Esophagus muscularis mucosa (tissue), 4 donors: Measurements from ENCODE around the gene CHAC2. TPM values are rescaled to one million over a fixed set of nuclear protein-coding genes. Genes with fewer than 3 reads are reported as not detected.

ENCODE experiments used
- DNase-seq: peaks from one replicate; pipeline ENCODE4 v3.0.0-alpha.2; 2017; ENCODE audit errors: extremely low spot score
- H3K27ac ChIP-seq, 4 donors: fragments of 200-600 bp; sonication (generic); replicated peaks in 1 of 4; 1 replicate in 3 of 4; 2 replicates in 1 of 4; pipeline ENCODE4 v1.5.1; 2016 to 2019; ENCODE audit warnings: mild to moderate bottlenecking in 1 of 4
- H3K27me3 ChIP-seq, 4 donors: fragments of 200-600 bp; sonication (generic); one replicate each; pipeline versions ENCODE4 v1.5.1 to v1.6.0; 2016 to 2019
- H3K36me3 ChIP-seq, 4 donors: fragments of 200-600 bp; sonication (generic); one replicate each; pipeline ENCODE4 v1.5.1; 2016 to 2019
- H3K4me1 ChIP-seq, 4 donors: fragments of 200-600 bp; sonication (generic); one replicate each; pipeline ENCODE4 v1.5.1; 2016 to 2019
- H3K4me3 ChIP-seq, 4 donors: fragments of 200-600 bp; sonication (generic); 1 replicate in 2 of 4; 2 replicates in 2 of 4; pipeline ENCODE4 v1.5.1; 2016 to 2019; ENCODE audit warnings: mild to moderate bottlenecking in 4 of 4, moderate library complexity in 1 of 4
- H3K9me3 ChIP-seq, 4 donors: fragments of 200-600 bp; sonication (generic); 1 replicate in 3 of 4; 2 replicates in 1 of 4; pipeline ENCODE4 v1.5.1; 2016 to 2019
- EP300 ChIP-seq: sonication (generic); formaldehyde crosslinking; IDR thresholded peaks from one replicate; pipeline ENCODE4 v1.6.1; 2017; ENCODE audit warnings: antibody characterized with exemption
- POLR2A ChIP-seq: fragments of 450-650 bp; IDR thresholded peaks from one replicate; pipeline ENCODE4 v1.6.1; 2017; ENCODE audit warnings: antibody characterized with exemption, moderate library complexity, mild to moderate bottlenecking, low read depth
- POLR2AphosphoS5 ChIP-seq, 2 donors: sonication (generic); formaldehyde crosslinking; IDR thresholded peaks; one replicate each; pipeline ENCODE4 v1.6.1; 2017; ENCODE audit warnings: antibody characterized with exemption in 2 of 2
- WGBS: methylation state at CpG from one replicate; pipeline ENCODE4 v1.1.5; 2018; 5-methylcytosine and 5-hydroxymethylcytosine counted together
- intact Hi-C: fragments of 100-400 bp; cut with DNase I; formaldehyde crosslinking; loops from one replicate; pipeline ENCODE4 v1.15.1; 2023
- total RNA-seq, 4 donors: library from RNA; depleted of rRNA; stranded (reverse); fragments of >200 nt; gene quantifications; one replicate each; pipeline versions ENCODE4 v1.1.0 to v1.2.1, GENCODE V29; 2016
- TF ChIP-seq, protein P1 (sequence below), 3 experiments: fragments of 200-600 bp in 2 of 3; fragments of 450-650 bp in 1 of 3; sonication (generic) in 2 of 3; IDR thresholded peaks; one replicate each; pipeline ENCODE4 v1.5.1; 2017 to 2019; ENCODE audit warnings: antibody characterized with exemption in 3 of 3, mild to moderate bottlenecking in 2 of 3, moderate library complexity in 1 of 3

CHAC2 gene
- total RNA-seq, 4 donors from 2014 or later: 1.2 to 2.2 (median 2.0) TPM

DNA sequence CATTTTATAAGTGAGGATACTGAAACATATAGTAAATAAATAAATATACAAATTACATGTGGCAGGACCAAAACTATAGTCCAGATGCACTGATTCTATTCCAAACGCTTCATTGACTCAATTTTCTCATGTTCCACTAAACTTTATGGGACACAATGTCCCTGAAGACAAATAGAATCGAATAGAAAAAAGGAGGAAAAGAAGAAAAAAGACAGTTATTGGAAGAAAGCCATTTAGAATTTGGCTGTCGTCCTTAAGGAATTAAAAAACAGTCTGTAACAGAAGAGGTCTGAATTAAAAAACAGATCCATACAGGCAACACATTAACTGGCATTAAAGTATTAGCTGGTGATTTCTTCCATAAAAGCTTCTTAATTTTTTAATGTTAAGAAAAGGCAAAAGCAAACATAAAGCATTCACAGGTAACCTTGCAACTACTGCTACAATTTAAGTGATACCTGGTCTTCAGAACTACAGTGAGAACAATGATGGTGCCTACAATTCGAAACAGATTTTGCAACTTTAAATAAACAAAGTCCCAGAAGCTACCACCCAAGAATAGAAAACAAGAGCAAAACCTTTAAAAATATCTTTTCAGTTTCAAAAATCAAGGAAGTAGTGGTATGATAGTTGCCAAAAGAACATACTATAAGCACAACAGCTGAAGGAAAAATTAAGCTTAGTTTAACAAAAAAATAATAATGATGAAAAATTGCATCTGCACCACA lies 17.4 kb upstream of the CHAC2 start:
- no peaks in the 10 kb centered on the region for H3K27me3 ChIP-seq
- H3K9me3 ChIP-seq: no peaks in the 10 kb centered on the region
- no peak overlapping the region for H3K27ac ChIP-seq
- H3K4me1 ChIP-seq: peaks cover 0 to 11% (median 0%) of the 10 kb centered on the region in 4 donors
- no peak overlapping the region for H3K4me3 ChIP-seq
- WGBS: 74% methylated on average over 4 of the region's 4 CpGs
- intact Hi-C loops: no loop called here
- H3K36me3 ChIP-seq: peaks cover 4 to 18% (median 8%) of the 10 kb centered on the region in 4 donors
- TF ChIP-seq POLR2AphosphoS5 (IDR thresholded peaks at IDR 0.05): no peak
- TF ChIP-seq, protein P1, sequence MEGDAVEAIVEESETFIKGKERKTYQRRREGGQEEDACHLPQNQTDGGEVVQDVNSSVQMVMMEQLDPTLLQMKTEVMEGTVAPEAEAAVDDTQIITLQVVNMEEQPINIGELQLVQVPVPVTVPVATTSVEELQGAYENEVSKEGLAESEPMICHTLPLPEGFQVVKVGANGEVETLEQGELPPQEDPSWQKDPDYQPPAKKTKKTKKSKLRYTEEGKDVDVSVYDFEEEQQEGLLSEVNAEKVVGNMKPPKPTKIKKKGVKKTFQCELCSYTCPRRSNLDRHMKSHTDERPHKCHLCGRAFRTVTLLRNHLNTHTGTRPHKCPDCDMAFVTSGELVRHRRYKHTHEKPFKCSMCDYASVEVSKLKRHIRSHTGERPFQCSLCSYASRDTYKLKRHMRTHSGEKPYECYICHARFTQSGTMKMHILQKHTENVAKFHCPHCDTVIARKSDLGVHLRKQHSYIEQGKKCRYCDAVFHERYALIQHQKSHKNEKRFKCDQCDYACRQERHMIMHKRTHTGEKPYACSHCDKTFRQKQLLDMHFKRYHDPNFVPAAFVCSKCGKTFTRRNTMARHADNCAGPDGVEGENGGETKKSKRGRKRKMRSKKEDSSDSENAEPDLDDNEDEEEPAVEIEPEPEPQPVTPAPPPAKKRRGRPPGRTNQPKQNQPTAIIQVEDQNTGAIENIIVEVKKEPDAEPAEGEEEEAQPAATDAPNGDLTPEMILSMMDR (IDR thresholded peaks at IDR 0.05): no peak
- no peak for DNase-seq

DNA sequence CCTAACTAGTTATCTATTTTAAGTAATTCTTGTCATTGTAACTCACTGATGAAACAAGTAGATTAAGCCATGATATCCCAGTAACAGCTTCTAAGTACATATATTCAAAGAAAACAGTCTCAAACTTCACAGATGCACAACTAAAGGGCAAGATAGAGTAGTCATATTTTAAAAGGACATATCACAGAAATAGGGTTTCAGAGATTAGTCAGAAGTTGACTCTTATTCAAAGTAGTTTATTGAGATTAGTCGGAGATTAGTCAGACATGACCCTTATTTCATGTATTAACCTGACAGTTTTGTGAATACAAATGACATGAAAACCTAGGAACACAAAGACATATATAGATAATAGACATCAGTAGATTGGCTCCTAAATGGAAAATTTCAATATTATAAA lies 15.9 kb upstream of the CHAC2 start:
- TF ChIP-seq POLR2A (no peak), POLR2AphosphoS5 (IDR thresholded peaks at IDR 0.05) (no peak), EP300 (no peak)
- TF ChIP-seq, protein P1 (IDR thresholded peaks at IDR 0.05): no peak
- Histone ChIP-seq H3K4me3 (no peak overlapping the region), H3K27me3 (no peaks in the 10 kb centered on the region), H3K27ac (no peak overlapping the region), H3K4me1 (peaks cover 0 to 11% (median 0%) of the 10 kb centered on the region in 4 donors), H3K9me3 (no peaks in the 10 kb centered on the region), H3K36me3 (peaks cover 8 to 29% (median 15%) of the 10 kb centered on the region in 4 donors)
- DNase-seq: no peak
- 71% methylated on average over 1 of the region's 1 CpG for WGBS
- intact Hi-C loops: no loop called here

DNA sequence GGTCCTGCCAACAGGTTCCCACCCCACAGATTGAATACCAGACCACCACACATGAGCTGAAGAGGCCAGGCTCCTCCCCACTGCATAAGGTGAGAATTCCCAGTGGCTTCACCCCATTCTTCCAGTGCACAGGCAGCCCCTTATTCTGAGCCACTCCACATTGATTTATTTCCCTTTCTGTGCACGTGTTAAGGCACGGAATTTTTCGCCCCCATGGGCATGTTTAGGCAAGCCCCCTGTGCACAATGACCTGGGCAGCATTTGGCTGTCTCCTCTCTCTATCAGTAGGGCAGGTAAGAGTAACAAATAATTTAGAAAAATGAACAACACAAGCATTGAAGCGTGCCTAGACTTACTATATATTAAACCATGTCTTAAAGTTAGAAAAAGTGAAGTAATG lies 15.2 kb upstream of the CHAC2 start:
- intact Hi-C loops: no loop called here
- Histone ChIP-seq H3K4me1 (peaks cover 0 to 11% (median 0%) of the 10 kb centered on the region in 4 donors), H3K9me3 (no peaks in the 10 kb centered on the region), H3K4me3 (no peak overlapping the region), H3K27ac (no peak overlapping the region), H3K27me3 (no peaks in the 10 kb centered on the region), H3K36me3 (peaks cover 5 to 31% (median 18%) of the 10 kb centered on the region in 4 donors)
- no peak for TF ChIP-seq POLR2A
- no peak for TF ChIP-seq EP300
- TF ChIP-seq POLR2AphosphoS5 (IDR thresholded peaks at IDR 0.05): no peak
- TF ChIP-seq, protein P1 (IDR thresholded peaks at IDR 0.05): no peak
- WGBS: 98% methylated on average over 4 of the region's 4 CpGs
- no peak for DNase-seq

DNA sequence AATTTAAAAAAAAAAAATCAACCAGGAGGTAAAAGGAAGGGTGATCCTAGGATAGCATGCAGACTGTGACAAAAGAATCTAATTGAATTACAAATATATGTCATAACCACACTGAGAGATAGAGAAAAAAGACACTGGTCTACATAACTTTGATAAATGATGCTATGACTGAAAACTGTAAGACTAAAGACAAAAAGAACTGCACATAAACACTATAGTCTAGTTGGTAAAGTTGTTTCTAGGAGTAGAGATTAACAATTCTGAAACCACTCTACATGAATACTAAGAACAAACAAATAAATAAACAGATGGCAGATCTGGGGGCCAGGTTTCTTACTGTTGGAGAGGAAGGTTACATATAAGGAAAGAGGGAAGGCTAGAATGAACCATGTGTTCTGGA lies 14.6 kb upstream of the CHAC2 start:
- peaks cover 5 to 26% (median 15%) of the 10 kb centered on the region in 4 donors for H3K36me3 ChIP-seq
- H3K27ac ChIP-seq: no peak overlapping the region
- no peak overlapping the region for H3K4me3 ChIP-seq
- intact Hi-C loops: no loop called here
- TF ChIP-seq POLR2AphosphoS5 (IDR thresholded peaks at IDR 0.05) (no peak), POLR2A (no peak), EP300 (no peak)
- TF ChIP-seq, protein P1 (IDR thresholded peaks at IDR 0.05): no peak
- no peaks in the 10 kb centered on the region for H3K9me3 ChIP-seq
- no peaks in the 10 kb centered on the region for H3K27me3 ChIP-seq
- DNase-seq: no peak
- H3K4me1 ChIP-seq: peaks cover 0 to 11% (median 0%) of the 10 kb centered on the region in 4 donors

DNA sequence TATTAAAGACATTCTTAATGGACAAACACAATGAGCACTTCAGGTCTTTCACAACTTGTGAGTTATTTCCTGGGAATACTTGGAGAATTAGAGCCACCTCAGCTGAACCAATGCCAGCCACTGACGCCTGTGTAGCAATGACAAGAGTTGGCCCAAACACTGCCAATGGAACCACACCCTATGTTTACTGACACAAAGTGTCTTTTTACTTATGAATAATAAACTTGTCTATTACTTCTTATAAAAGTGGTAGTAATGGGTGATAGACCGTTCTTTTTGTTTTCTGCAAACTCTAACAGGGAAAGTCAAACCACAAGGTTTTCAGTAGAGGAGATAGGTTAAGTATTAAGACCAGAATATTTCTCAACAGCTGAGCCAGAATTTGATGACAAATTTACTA lies 12.5 kb upstream of the CHAC2 start:
- Histone ChIP-seq H3K4me3 (no peak overlapping the region), H3K36me3 (peaks cover 5 to 38% (median 17%) of the 10 kb centered on the region in 4 donors), H3K27ac (no peak overlapping the region), H3K27me3 (no peaks in the 10 kb centered on the region), H3K9me3 (no peaks in the 10 kb centered on the region), H3K4me1 (peaks cover 0 to 11% (median 0%) of the 10 kb centered on the region in 4 donors)
- 79% methylated on average over 2 of the region's 2 CpGs for WGBS
- no peak for TF ChIP-seq POLR2A
- no peak for TF ChIP-seq EP300
- no peak for TF ChIP-seq POLR2AphosphoS5 (IDR thresholded peaks at IDR 0.05)
- no peak for DNase-seq
- intact Hi-C loops: no loop called here
